ENCODE measurements around the gene UPP2. TPM values are rescaled to one million over a fixed set of nuclear protein-coding genes. Genes with fewer than 3 reads are reported as not detected.

Gene UPP2
- 0.12 and 0.16 TPM in 2 replicates for polyA plus RNA-seq
- 0.81 TPM in 1 of 2 replicates, not detected in the other for polyA minus RNA-seq

DNA sequence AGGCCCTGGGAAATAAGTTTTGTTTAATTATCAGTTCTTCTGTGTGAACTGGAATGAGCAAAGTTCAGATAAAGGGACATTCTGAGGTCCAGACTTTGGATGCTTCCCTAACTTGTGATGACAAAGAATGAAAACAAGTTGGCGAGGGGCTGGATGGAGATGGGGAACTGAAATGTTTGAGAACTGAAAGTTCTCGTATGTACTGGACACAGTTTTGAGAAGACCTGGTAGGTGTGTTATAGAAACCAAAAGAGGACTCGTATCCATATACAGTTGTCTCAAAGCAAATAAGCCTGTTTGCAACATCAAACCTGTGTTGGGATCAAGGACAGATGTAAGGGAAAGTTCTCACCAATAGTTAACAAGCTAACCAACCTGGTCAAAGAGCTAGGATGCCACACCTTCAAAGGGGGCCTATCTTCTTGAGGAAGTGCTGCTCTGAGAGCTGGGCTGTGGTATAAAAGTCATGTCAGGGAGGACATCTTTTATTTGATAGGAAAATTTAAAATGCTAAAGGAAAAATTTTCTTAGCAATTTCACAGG lies at the start of gene UPP2:
Gene UPP2, plus strand, starts transcription at position 493 of the 543 bp plus-strand sequence. CDS start 188 bp downstream, outside the sequence.
- Histone ChIP-seq H3K4me3 (ENCODE audit: low read length) (no peak within 1 kb of the TSS), H3K9ac (ENCODE audit: low read length) (no peak within 1 kb of the TSS), H3F3A (ENCODE audit: insufficient read depth, low read length, poor library complexity, severe bottlenecking) (no peaks in the 10 kb centered on the region), H4K20me1 (ENCODE audit: insufficient read depth) (no peaks in the 10 kb centered on the region), H3K27me3 (ENCODE audit: insufficient read depth, low read depth, low read length) (no peaks in the 10 kb centered on the region), H2AFZ (ENCODE audit: low read depth, low read length) (no peak within 1 kb of the TSS), H3K27ac (ENCODE audit: low read length) (no peak within 1 kb of the TSS), H3K36me3 (ENCODE audit: insufficient read depth, low read length) (no peaks in the 10 kb centered on the region), H3K9me3 (ENCODE audit: low read length) (no peaks in the 10 kb centered on the region), H3K9me2 (ENCODE audit: insufficient read depth, low read length) (no peaks in the 10 kb centered on the region), H3K4me2 (ENCODE audit: low read length) (no peak within 1 kb of the TSS), H3K79me2 (replicated peaks; ENCODE audit: insufficient read depth, low read length) (no peaks in the 10 kb centered on the region)
- no peak for TF ChIP-seq RAD21 (conservative IDR thresholded peaks at IDR 0.05)
- no peak for TF ChIP-seq MXI1 (conservative IDR thresholded peaks at IDR 0.05; ENCODE audit: poor library complexity, severe bottlenecking)
- no peak for TF ChIP-seq TAF1 (IDR thresholded peaks at IDR 0.05; ENCODE audit: low read depth)
- no peak for TF ChIP-seq SMC3 (conservative IDR thresholded peaks at IDR 0.05; ENCODE audit: poor library complexity)
- TF ChIP-seq EP300 (conservative IDR thresholded peaks at IDR 0.05; ENCODE audit: poor library complexity, severe bottlenecking) = no peak
- TF ChIP-seq POLR2AphosphoS5 (IDR thresholded peaks at IDR 0.05) = no peak
- TF ChIP-seq, protein P1, sequence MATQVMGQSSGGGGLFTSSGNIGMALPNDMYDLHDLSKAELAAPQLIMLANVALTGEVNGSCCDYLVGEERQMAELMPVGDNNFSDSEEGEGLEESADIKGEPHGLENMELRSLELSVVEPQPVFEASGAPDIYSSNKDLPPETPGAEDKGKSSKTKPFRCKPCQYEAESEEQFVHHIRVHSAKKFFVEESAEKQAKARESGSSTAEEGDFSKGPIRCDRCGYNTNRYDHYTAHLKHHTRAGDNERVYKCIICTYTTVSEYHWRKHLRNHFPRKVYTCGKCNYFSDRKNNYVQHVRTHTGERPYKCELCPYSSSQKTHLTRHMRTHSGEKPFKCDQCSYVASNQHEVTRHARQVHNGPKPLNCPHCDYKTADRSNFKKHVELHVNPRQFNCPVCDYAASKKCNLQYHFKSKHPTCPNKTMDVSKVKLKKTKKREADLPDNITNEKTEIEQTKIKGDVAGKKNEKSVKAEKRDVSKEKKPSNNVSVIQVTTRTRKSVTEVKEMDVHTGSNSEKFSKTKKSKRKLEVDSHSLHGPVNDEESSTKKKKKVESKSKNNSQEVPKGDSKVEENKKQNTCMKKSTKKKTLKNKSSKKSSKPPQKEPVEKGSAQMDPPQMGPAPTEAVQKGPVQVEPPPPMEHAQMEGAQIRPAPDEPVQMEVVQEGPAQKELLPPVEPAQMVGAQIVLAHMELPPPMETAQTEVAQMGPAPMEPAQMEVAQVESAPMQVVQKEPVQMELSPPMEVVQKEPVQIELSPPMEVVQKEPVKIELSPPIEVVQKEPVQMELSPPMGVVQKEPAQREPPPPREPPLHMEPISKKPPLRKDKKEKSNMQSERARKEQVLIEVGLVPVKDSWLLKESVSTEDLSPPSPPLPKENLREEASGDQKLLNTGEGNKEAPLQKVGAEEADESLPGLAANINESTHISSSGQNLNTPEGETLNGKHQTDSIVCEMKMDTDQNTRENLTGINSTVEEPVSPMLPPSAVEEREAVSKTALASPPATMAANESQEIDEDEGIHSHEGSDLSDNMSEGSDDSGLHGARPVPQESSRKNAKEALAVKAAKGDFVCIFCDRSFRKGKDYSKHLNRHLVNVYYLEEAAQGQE (IDR thresholded peaks at IDR 0.05; ENCODE audit: borderline replicate concordance) = no peak
- no peak for TF ChIP-seq EZH2 (IDR thresholded peaks at IDR 0.05; ENCODE audit: borderline replicate concordance, insufficient read depth, low read length, poor library complexity, severe bottlenecking)
- TF ChIP-seq, protein P2, sequence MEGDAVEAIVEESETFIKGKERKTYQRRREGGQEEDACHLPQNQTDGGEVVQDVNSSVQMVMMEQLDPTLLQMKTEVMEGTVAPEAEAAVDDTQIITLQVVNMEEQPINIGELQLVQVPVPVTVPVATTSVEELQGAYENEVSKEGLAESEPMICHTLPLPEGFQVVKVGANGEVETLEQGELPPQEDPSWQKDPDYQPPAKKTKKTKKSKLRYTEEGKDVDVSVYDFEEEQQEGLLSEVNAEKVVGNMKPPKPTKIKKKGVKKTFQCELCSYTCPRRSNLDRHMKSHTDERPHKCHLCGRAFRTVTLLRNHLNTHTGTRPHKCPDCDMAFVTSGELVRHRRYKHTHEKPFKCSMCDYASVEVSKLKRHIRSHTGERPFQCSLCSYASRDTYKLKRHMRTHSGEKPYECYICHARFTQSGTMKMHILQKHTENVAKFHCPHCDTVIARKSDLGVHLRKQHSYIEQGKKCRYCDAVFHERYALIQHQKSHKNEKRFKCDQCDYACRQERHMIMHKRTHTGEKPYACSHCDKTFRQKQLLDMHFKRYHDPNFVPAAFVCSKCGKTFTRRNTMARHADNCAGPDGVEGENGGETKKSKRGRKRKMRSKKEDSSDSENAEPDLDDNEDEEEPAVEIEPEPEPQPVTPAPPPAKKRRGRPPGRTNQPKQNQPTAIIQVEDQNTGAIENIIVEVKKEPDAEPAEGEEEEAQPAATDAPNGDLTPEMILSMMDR (IDR thresholded peaks at IDR 0.05; ENCODE audit: poor library complexity, severe bottlenecking) = no peak

DNA sequence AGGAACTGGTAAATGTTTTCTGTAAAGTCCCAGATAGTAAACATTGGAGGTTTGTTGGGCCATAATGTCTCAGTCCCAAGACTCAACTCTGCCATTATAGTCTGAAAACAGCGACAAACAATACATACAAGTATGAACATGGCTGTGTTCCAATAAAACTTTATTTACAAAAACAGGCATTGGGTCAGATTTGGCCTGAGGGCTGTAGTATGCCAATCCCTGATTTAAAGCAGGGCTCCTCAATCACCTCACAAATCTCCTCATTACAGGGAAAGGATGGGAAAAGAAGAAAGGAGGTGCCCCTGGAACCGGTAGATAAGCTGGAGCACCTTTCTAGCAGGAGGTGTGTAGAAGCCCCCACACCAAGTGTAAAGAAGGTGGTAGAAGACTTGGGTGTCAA lies 48.9 kb upstream of the UPP2 start:
- Histone ChIP-seq H3F3A (ENCODE audit: insufficient read depth, low read length, poor library complexity, severe bottlenecking) (no peaks in the 10 kb centered on the region), H2AFZ (ENCODE audit: low read depth, low read length) (no peak overlapping the region), H3K79me2 (replicated peaks; ENCODE audit: insufficient read depth, low read length) (no peaks in the 10 kb centered on the region), H3K4me2 (ENCODE audit: low read length) (no peak overlapping the region), H3K9me3 (ENCODE audit: low read length) (no peaks in the 10 kb centered on the region), H3K27ac (ENCODE audit: low read length) (no peak overlapping the region), H3K9ac (ENCODE audit: low read length) (no peak overlapping the region), H3K9me2 (ENCODE audit: insufficient read depth, low read length) (no peaks in the 10 kb centered on the region), H3K36me3 (ENCODE audit: insufficient read depth, low read length) (no peaks in the 10 kb centered on the region), H4K20me1 (ENCODE audit: insufficient read depth) (no peaks in the 10 kb centered on the region), H3K27me3 (ENCODE audit: insufficient read depth, low read depth, low read length) (no peaks in the 10 kb centered on the region), H3K4me3 (ENCODE audit: low read length) (no peak overlapping the region)
- no peak for TF ChIP-seq EP300 (conservative IDR thresholded peaks at IDR 0.05; ENCODE audit: poor library complexity, severe bottlenecking)
